T-helper 1 cell treated with Interleukin-12 subunit alpha and Interleukin-12 subunit beta and Interleukin-4 antibody, amounts not matched to agents 30 ng/mL and 1 ng/mL, for 36 hours (primary cell): ENCODE data around the gene DKKL1. TPM values are rescaled to one million over a fixed set of nuclear protein-coding genes. Genes with fewer than 3 reads are reported as not detected.
"Not testable (repeated sequence)": the region's sequence is repeated elsewhere in the genome, so short reads cannot be mapped to it uniquely, and the experiment has no call there.

ENCODE experiments used
- intact Hi-C: fragments of 100-400 bp; cut with micrococcal nuclease; formaldehyde crosslinking; loops from one replicate; pipeline ENCODE4 v1.15.1; 2024
- total RNA-seq: library from RNA; stranded (reverse); gene quantifications from 2 replicates; pipeline ENCODE4 v1.2.3, GENCODE V29; 2022

Gene DKKL1
- total RNA-seq, 1 donor from 2014 or later = not detected

DNA sequence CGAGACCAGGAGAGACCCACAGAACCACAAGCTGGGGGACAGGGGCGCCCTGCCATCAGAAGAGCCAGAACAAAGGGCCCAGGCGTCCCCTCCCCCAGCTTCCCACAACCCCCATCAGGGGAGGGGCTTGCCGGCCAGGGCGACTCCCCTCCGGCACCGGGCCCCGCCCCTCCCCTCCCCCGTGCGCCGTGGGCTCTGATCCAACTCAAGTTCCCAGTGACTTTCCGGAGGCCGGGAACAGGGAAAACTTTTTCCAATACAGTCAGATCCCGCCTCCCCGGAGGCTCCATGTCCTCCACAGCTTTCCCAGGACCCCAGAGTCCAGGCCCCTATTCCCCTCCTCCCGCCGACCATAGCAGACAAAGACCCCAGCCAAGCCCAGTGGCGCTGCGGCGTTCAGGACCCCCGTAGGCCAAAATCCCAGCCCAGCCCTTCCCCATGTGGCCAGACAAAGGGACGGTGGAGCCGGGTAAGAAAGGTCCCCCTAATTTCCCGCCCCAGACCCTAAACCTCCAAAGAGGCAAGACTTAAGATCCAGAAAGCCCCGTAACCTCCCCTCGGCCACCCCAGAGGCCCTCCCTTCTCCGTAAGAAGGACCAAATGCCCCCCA, 2.1 kb upstream of the DKKL1 start:
- intact Hi-C loops = loop anchor here (2.0 kb wide), 2 partner anchors 31 to 61 kb away; no protein-coding TSS in a partner anchor

DNA sequence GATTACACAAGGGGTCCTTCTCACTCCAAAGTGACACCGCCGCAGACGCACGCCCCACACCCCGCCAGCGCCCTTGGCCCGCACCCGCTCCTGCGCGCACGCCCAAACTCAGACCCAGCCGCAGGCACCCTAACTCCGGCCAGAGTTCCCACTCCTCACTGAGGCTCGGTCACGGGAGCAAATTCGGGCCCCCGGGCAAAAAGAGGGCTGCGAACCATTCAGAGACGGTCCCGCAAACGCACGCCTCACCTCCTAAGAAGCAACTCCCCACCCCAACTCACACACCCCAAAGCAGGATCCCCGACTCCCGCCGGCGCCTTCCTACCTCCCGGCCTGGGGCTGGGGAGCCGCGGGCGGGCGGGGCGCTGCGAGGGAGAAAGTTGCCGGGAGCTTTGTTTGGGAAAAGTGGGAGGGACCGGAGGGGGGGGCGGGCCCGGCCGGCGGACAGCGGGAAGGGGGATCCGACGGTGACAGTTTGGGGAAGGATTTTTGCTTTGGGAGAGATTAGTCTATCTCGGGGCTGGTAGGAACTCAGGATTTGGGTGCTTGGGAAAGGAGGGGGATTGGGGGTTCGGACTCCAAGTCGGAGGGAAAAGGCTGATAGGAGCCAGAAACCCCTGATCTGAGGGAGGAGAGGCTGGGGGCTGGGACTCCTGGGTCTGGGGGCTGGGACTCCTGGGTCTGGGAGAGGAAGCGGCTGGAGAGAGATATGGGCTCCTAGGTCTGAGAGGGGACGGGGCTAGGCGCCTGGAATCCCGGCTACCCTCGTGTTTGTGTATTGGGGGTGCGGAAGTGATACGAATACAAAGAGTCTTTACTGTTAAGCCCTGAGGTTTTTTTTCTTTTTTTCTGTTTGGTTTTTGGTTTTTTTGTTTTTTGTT, 1.4 kb upstream of the DKKL1 start, which contains the start of gene TEAD2:
TEAD2 (minus strand) TSS at position 369 of the 881 bp plus-strand sequence. CDS start 2,341 bp downstream, outside the sequence.
- intact Hi-C loops = loop anchor here (2.0 kb wide), 2 partner anchors 31 to 61 kb away; no protein-coding TSS in a partner anchor

DNA sequence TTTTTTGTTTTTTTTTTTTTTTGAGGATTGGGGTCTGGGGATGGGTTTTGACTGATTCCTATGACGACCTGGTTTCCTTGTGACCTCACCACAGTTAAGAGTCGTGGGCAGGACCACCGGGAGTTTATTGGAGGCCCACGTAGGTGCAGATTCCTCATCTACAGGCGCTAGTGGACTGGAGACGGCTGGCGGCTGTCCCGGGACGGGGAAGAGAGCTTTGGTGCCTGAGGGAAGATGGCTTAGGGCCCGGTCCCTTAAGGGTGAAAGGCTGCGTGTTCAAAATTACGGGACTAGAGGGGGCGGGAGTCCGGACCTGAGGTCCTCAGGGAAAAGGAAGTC, 779 bp upstream of the DKKL1 start:
- intact Hi-C loops = loop anchor here (1.0 to 2.0 kb wide), 5 partner anchors 28 to 649 kb away; partner anchors contain the start of gene CD37

DNA sequence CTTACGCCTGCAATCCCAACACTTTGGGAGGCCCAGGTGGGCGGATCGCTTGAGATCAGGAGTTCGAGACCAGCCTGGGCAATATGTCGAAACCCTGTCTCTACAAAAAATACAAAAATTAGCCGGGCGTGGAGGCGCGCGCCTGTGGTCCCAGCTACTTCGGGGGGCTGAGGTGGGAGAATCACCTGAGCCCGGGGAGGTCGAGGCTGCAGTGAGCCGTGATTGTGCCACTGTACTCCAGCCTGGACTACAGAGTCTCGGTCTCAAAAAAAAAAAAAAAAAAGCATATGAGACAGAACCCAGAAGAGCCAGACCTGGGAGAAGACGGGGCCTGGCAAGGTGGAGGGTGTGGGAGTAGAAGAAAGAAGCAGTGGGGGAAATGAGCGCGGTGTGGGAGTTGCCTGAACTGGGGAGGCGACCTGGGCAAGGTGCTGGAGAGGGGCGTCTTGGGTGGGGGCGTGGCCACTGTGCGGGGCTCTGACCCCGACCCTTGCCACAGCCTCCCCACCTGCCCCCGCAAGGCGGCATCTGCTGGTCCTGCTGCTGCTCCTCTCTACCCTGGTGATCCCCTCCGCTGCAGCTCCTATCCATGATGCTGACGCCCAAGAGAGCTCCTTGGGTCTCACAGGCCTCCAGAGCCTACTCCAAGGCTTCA, 533 bp downstream of the DKKL1 start:
- intact Hi-C loops = no loop called here

DNA sequence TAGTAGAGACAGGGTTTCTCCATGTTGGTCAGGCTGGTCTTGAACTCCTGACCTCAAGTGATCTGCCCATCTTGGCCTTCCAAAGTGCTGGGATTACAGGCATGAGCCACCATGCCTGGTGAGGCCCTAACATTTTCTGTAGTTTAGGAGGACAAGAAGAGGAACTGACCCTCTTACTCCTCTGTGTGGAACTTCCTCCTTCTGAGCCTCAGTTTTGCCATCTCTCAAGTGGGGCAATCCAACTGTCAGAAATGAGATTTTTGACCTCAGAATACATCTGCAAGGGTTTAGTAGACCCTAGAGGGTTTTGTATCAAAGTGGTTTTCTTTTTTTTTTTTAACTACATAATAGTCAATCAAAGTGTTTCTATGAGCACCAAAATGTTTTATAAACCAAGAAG, 2.4 kb downstream of the DKKL1 start:
- intact Hi-C loops = no loop called here

DNA sequence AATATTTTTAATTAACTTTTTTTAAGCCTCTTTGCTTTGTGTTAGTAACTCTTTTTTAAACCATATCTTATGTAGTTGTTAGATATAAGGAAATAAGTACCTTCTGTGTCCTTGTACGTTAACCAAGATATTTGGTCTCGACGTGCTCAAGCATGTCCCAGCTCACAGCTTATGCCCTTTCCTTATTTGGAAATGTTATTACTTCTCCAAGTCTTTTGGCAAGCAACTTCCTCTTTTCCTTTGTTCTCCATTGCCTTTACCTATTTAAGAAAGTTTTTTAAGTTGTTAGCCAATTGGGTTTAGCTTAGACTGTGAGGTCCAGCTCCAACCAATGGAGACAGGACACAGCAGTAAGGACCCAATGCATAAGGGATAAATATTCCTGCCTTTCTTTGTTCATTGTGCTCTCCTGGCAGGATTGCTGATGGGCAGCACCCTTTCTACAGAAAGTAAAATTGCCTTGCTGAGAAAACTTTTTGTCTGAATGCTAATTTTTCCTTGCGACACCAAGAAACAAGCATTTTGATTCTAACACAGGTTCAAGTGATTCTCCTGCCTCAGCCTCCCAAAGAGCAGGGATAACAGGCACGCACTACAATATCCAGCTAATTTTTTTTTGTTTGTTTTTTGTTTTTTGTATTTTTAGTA, 5.2 kb downstream of the DKKL1 start:
- intact Hi-C loops = no loop called here

DNA sequence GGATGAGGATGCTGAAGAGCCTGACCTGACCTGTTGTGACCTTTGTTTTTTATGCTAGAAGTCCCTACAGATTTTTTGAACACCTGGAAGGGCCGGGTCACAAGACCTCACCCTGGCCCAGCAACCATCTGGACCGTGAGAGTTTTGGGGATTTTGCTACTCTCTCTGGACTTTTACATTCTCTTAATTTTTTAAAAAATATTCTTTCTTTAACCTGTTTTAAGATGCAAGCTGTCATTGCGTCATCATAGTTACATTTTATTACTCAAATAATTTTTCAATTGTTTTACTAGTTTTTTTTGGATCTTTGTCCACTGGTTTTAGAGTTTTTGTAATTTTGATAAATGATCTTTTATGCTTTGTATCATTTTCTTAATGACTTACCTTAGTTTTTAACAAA, 7.5 kb downstream of the DKKL1 start:
- intact Hi-C loops = no loop called here

DNA sequence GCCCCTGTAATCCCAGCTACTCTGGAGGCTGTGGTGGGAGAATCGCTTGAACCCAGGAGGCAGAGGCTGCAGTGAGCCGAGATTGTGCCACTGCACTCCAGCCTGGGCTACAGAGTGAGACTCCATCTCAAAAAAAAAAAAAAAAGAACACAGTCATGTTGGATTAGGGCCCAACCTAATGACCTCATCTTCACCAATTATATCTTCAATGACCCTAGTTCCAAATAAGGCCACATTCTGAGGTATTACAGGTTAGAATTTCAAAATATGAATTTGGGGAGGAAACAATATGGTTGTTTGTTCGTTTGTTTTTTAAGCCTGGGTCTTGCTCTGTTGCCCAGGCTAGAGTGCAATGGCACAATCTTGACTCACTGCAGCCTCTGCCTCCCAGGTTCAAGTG, 9.5 kb downstream of the DKKL1 start:
- intact Hi-C loops = not testable (repeated sequence)

DNA sequence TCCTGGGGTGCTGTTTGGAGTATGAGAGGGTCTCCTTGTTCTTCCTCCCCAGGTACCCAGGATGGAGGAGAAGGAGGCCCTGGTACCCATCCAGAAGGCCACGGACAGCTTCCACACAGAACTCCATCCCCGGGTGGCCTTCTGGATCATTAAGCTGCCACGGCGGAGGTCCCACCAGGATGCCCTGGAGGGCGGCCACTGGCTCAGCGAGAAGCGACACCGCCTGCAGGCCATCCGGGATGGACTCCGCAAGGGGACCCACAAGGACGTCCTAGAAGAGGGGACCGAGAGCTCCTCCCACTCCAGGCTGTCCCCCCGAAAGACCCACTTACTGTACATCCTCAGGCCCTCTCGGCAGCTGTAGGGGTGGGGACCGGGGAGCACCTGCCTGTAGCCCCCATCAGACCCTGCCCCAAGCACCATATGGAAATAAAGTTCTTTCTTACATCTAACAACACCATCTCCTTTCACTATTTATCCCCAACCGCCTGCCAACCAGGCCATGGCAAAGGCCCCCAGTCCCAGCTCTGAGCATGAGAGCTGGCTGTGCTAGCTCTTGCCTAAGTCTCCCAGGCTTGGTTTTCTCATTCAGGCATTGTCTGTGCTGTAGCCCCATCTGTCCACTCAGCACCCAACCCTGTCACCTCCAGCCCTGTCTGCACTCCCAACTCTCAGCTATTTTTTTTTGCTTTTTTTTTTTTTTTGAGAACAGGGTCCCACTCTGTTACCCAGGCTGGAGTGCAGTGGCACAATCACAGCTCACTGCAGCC, 11.2 kb downstream of the DKKL1 start:
- intact Hi-C loops = no loop called here

DNA sequence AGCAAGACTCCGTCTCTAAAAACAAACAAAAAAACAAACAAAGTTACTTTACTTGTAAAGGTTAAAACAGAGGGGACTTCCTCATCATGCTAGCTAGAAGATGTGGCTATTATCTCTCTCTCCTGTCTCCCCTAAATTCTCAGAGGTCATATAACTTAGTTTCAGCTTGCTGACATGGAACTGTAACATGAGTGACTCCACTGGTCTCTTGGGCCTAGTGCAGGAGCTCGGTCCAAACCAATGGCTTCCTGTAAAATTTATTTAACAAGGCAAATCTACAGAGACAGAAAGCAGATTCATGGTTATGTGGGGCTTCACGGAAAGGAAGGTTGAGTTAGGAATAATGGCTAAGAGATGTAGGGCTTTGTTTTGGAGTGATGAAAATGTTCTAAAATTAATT, 14.8 kb downstream of the DKKL1 start:
- intact Hi-C loops = no loop called here

DNA sequence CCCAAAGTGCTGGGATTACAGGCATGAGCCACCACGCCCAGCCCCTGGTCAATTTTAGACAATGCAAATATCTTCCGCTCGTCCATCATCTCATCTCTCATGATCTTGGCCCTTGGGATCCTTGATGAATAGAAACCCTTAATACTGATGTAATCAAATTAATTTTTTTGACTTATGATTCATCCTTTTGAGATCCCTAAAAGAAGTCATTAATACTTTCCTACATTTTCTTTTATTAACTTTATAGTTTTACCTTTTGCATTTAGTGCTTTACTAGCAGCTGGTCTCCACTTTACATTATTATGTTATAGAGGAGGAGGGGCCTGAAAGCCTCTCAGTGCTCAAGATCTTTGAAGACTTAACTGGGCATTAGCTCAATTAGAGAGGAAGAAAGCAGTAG, 16.7 kb downstream of the DKKL1 start:
- intact Hi-C loops = no loop called here

DNA sequence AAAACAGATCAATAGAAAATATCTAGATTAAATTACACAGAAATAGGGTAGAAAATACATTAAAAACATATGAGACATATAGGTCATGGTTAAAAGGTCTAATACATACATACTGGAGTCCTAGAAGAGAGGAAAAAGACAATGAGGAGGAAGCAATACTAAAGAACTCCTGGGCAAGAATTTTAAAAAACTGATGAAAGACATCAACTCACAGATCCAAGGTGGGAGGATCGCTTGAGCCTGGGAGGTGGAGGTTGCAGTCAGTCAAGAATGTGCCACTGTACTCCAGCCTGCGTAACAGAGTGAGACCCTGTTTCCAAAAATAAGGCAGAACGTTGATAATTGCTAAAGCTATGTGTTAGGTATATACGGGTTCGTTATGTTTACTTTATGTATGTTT, 19.0 kb downstream of the DKKL1 start:
- intact Hi-C loops = no loop called here

DNA sequence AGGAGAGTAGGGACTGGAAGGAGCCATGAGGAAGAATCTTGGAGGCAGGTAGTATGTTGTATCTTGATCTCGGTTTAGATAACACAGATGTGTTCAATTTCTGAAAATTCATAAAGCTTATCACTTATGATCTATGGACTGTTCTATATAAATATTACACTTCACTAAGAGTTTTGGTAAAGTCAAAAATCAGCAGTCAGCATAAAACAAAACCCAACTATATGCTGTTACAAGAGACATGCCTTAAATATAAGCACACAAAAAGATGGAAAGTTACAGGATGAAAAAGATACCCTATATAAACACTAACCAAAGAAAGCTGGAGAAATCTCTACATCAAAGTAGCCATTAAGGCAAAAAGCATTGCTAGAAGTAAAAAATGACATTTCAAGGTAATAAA, 19.9 kb downstream of the DKKL1 start:
- intact Hi-C loops = no loop called here

DNA sequence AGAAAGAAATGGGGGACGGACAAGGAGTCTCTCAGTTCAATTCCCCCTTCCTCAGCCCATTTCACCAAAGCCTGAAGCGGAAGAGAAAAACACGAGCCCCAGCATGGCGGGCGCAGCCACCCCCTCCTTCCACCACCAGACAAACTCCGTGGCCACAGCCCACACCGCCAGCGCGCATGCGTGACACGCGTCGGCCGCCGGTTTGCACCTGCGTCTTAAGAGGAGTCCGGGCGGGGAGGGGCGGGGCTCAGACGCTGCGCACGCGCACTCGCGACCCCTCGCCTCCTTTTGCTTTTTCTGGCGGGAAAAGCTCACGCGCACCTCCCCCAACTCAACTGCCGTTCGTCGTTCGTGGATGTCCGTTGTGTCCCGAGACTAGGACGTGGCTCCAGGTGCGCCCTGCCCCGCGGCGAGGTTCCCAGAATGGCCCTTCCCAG, 24.3 kb downstream of the DKKL1 start, which contains the start of gene KASH5:
KASH5 (plus strand) TSS at position 314 of the 437 bp plus-strand sequence. CDS start 2,635 bp downstream, outside the sequence.
- intact Hi-C loops = no loop called here

DNA sequence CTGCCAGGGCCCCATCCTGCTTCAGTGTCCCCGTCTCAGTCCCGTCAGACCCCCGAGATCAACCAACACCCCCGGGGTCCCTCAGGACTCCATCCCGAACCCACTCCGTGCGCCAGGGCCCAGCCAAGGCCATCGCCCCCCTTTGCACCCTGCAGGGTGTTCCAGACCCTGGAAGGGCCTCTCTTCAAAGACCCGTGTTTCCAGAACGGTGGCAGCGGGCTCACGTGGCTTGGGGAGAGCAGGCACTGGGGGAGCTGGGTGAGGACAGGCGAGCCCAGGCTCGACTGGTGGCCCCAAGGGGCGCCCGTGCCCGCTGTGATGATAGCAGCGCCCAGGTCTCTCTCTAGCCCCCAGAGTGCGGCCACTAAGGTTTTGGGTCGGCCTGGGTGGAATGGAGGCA, 25.7 kb downstream of the DKKL1 start:
- intact Hi-C loops = no loop called here

DNA sequence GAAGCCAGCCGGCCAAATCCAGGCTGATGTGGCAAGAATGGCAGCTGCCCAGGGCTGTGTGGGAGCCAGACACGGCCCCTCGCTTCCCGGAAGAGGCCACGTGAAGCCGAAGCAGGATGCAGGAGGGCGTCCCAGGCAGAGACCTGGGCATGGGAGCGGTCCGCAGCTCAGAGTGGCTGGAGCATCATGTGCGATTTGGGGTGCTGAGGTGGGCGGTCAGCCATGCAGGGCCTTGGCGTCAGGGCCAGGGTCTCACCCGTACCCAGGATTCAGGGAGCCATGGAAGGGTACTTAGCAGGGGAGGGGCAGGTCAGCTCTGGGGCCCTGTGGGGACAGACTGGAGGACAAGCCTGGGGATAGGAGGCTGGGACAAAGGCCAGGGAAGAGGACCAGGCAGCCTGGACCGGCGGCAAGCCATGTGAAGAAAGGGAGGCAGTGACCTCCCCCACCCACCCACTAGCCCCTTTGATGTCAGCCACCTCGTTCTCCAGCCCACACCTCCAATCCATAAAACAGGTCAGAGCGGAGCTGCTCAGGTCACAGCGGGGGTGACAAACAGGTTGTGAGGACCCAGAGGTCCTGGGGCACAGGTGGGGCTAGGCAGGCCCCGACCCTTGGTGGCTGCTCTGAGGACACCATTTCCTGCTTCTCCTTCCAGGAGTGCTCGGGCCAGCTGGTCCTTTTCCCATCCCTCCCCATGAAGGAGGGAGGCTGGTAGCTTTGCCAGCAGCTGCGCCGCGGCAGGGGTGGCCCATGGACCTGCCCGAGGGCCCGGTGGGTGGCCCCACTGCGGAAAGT, 26.7 kb downstream of the DKKL1 start:
- intact Hi-C loops = no loop called here

DNA sequence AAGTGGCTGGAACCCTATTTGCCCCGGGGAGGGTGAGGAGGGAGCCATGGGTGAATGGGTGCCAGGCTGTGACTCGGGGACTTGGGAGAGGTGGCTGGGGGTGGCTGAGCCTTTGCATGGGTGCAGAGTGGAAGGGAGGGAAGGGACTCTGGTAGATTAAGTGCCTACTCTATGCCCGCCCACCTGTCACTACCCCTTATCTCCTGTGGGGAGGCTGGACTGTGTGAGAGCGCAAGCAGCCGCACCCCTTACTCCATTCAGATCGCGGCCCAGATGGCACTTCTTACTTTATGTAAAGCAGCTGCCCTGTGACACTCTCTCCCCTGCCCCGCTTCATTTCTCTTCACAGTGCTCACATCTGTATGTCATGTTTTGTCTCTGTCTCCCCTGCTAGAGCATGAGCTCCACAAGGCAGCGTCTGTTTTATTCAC, 27.3 kb downstream of the DKKL1 start:
- intact Hi-C loops = loop anchor here (1.0 kb wide), 1 partner anchor 79 kb away; no protein-coding TSS in a partner anchor

DNA sequence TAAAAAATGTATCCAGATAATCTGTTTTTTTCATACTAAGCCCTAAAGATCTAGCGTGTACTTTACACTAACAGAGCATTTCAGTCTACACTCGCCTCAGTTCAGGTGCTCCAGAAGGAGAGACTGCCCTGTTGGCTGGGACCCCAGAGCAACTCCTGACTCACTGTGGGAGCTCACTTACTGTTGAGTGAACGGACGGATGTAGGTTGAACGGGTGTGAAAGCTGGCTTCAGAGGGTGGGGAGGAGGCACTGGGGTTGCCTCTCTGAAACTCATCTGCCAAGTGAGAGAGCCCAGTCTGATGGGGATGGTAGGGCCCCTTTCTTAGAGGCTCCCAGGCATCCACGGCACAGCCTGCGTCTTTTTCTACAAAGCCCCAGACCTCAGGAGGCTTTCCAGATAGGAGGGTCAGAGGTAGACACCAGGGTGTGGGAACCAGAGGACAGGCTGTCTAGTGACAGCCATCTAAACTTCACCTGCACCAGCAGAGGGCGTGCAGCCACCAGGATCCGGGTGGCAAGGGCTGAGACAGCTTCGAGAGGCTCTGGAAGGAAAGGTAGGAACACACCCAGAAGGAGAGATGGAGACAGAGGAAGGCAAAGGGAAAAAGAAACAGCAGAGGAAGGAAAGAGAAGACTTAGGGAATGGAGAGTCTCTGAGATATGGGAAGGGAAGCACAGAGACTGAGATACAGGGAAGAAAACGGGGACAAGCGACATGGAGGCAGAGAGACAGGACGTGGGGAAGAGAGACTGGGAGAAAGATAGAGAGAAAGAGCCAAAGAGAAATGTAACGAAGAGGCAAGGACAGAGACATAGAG, 28.1 kb downstream of the DKKL1 start:
- intact Hi-C loops = loop anchor here (1.0 to 2.0 kb wide), 9 partner anchors 18 to 289 kb away; partner anchors contain the start of genes DKKL1, PTH2 and TEAD2

DNA sequence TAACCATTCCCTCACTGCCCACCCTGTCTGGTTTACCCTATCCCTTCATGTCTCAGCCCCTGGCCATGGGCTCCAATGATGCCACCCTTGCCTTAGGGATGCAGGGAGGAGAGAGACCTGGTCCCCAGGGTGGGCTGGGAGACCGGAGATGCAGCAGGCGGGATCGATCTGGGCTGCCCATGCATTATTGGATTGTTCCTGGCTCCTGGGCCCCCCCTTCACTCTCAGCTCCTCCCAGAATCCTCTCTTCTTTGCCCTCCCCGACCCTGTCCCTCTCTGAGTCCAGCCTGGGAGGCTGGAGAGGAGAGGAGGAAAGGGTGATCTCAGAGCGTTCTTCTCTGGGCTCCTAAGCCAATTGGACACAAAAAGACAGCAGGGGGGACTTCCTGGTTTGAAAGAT, 30.2 kb downstream of the DKKL1 start:
- intact Hi-C loops = loop anchor here (2.0 kb wide), 2 partner anchors 29 to 31 kb away; partner anchors contain the start of genes DKKL1, PTH2 and TEAD2
